ENCODE measurements around the gene SLC66A1.
"Not testable (repeated sequence)": the region's sequence is repeated elsewhere in the genome, so short reads cannot be mapped to it uniquely, and the experiment has no call there.

The SLC66A1 gene

GRCh38 chr1:19311931-19312781, at the start of gene SLC66A1, which contains the start of gene AKR7A2:
SLC66A1 (plus strand) TSS chr1:19312326; CDS start chr1:19317678, 5,352 bp downstream.
AKR7A2 (minus strand) TSS chr1:19312144; CDS start chr1:19312124, 20 bp downstream.
- peak; percentile 93 for DNase-seq (ENCODE audit: low spot score)

- no peak for DNase-seq (ENCODE audit: low spot score)
These were observed 49.4 kb upstream of the SLC66A1 start for GRCh38 chr1:19262744-19263143.

GRCh38 chr1:19268445-19268844, 43.7 kb upstream of the SLC66A1 start:
- no peak for DNase-seq (ENCODE audit: low spot score)

- DNase-seq (ENCODE audit: low spot score): not testable (repeated sequence)
These were observed 42.4 kb upstream of the SLC66A1 start for GRCh38 chr1:19269427-19270342.

- DNase-seq (ENCODE audit: low spot score): not testable (repeated sequence)
These were observed 41.8 kb upstream of the SLC66A1 start for GRCh38 chr1:19270343-19270730.

- DNase-seq (ENCODE audit: low spot score): no peak
These were observed 40.1 kb upstream of the SLC66A1 start for GRCh38 chr1:19272064-19272463.

- DNase-seq (ENCODE audit: low spot score): no peak
These were observed 38.9 kb upstream of the SLC66A1 start for GRCh38 chr1:19273106-19273843.

GRCh38 chr1:19273844-19274531, 38.1 kb upstream of the SLC66A1 start:
- DNase-seq (ENCODE audit: low spot score): not testable (repeated sequence)

- no peak for DNase-seq (ENCODE audit: low spot score)
These were observed 37.5 kb upstream of the SLC66A1 start for GRCh38 chr1:19274636-19275035.

- DNase-seq (ENCODE audit: low spot score): no peak
These were observed 28.2 kb upstream of the SLC66A1 start for GRCh38 chr1:19283891-19284290.

- DNase-seq (ENCODE audit: low spot score): no peak
These were observed 27.2 kb upstream of the SLC66A1 start for GRCh38 chr1:19284881-19285280.

- not testable (repeated sequence) for DNase-seq (ENCODE audit: low spot score)
These were observed 26.8 kb upstream of the SLC66A1 start for GRCh38 chr1:19285366-19285765.

- DNase-seq (ENCODE audit: low spot score): not testable (repeated sequence)
These were observed 26.3 kb upstream of the SLC66A1 start for GRCh38 chr1:19285807-19286206.

- DNase-seq (ENCODE audit: low spot score): no peak
These were observed 24.5 kb upstream of the SLC66A1 start for GRCh38 chr1:19287436-19288185.

- DNase-seq (ENCODE audit: low spot score): not testable (repeated sequence)
These were observed 23.5 kb upstream of the SLC66A1 start, which contains the start of gene AKR7A3 for GRCh38 chr1:19288324-19289241. AKR7A3 (minus strand) TSS chr1:19288770; CDS start chr1:19288709, 61 bp downstream.

- DNase-seq (ENCODE audit: low spot score): no peak
These were observed 22.9 kb upstream of the SLC66A1 start for GRCh38 chr1:19289244-19289643.

GRCh38 chr1:19294638-19295037, 17.5 kb upstream of the SLC66A1 start:
- no peak for DNase-seq (ENCODE audit: low spot score)

GRCh38 chr1:19300211-19300610, 11.9 kb upstream of the SLC66A1 start:
- DNase-seq (ENCODE audit: low spot score): no peak

- DNase-seq (ENCODE audit: low spot score): not testable (repeated sequence)
These were observed 8.0 kb upstream of the SLC66A1 start for GRCh38 chr1:19304081-19304480.
